Measurements from ENCODE around the gene TNFRSF13B.

- TF ChIP-seq CTCF (IDR thresholded peaks at IDR 0.05; ENCODE audit: borderline replicate concordance, extremely low read depth, low read length, poor library complexity, severe bottlenecking) (no peak), EZH2 (IDR thresholded peaks at IDR 0.05; ENCODE audit: borderline replicate concordance, low read depth, low read length, severe bottlenecking) (no peak)
Measured at GRCh38 chr17:16999931-17000625, 28.2 kb upstream of the TNFRSF13B start.

All from DND-41 (cell line).